K562 treated with DMSO at 1 percent for 24 hours (cell line): Measurements from ENCODE around the gene ART1. TPM values are rescaled to one million over a fixed set of nuclear protein-coding genes. Genes with fewer than 3 reads are reported as not detected.

ENCODE experiments used
- total RNA-seq: library from RNA; unstranded; fragments of 300-600 nt; gene quantifications from 2 replicates; pipeline ENCODE4 v1.2.3, GENCODE V29; 2022; ENCODE audit warnings: low read depth; ENCODE audit not compliant: insufficient read depth

Gene ART1, protein sequence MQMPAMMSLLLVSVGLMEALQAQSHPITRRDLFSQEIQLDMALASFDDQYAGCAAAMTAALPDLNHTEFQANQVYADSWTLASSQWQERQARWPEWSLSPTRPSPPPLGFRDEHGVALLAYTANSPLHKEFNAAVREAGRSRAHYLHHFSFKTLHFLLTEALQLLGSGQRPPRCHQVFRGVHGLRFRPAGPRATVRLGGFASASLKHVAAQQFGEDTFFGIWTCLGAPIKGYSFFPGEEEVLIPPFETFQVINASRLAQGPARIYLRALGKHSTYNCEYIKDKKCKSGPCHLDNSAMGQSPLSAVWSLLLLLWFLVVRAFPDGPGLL
- not detected in 2 replicates for total RNA-seq

DNA sequence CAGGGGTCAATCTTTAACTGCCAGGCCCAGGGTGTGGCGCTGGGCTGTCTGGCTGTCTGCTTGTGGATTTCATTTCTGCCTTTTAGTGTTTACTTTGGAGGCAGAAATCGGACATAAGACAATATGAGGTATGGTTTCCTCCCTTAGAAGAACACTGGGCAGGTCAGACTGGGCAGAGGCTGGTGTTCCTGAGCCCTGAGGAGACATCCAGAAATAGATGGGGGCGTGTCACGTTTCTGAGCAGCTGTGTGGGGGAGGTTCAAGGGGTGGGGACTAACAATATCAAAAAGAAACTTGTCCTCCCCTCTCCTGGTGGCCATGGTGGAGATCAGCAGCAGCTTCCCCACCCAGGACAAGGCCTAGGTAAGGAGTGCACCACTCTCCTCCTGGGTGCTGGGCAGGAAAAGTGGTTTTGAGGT is at the start of gene ART1:
ART1 (plus strand) TSS at position 312 of the 419 bp plus-strand sequence. CDS start 14,086 bp downstream, outside the sequence.

DNA sequence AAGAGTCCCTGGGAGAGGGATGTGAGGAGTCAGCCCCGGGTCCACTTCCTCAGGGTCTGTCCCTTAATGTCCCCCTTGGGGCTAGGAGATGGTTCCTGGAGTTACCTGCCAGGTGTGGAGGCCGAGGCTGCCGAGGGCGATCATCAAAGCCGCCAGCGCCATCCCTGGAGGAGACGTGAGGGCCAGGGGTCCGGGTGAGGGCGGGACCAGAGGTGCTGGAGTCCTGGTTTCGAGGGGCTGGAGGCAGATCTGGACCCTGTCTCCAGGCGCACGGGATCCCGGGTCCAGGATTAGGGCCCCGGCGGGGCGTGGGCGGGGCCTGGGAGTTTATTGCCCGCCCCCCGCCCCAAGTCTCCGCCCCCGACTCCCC is 3.2 kb upstream of the ART1 start, which contains the start of gene ART5:
ART5 (minus strand) TSS at position 292 of the 370 bp plus-strand sequence; CDS start at position 162, 130 bp downstream.

DNA sequence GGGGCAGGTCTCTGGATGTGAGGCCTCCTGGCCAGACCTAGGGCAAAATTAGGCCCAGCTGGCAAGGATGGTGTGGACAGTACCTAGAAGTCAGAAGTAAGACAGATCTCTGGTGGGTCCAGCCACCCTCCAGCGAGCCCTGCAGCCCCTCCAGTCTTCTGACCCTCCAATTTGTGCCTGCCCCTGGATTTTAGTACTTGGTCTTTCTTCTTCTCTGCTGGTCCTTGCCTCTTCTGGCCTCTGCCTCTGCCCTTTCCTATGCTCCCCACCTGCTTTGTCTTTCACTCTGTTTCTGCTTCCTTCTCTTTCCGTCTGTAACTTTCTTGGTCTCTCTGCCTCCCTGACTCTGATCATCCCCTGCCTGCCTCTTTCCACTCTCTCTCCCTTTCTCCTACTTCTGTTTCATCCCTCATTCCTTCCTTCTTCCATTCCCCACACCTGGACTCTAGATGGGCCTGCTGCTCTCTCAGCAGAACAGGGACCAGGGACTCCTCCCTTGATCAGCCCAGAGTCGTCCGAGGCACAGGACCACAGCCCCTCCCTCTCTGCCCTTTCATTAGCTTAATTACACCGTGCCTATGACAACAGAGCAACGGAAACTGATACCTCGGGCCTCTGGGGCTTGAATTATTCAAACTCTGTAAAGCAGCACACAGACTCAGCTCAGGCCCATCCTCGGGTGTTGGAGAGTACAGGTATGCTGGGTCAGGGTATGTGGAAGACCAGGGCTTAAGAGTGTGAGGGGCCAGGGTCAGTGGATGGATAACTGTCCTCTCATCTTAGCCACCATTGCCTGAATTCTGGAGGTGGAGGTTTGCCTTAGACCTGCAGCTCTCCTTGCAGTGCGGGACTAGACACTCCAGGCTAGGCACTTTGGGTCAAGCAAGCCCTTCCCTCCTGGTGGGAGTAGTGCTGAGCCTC is 26.7 kb downstream of the ART1 start, which contains the start of gene CHRNA10:
CHRNA10 (minus strand) TSS at position 51 of the 921 bp plus-strand sequence. CDS start 72 bp downstream, outside the sequence.

Other genes starting within 250 kb of the ART1 start
- gene ART5, start 3.1 kb upstream of the ART1 start, total RNA-seq = 0.72 and 1.3 TPM in 2 replicates
- 1.9 and 2.2 TPM in 2 replicates for gene CHRNA10, start 26.3 kb downstream of the ART1 start, total RNA-seq
- 73.2 and 85.3 TPM in 2 replicates for gene NUP98, start 152.4 kb downstream of the ART1 start, total RNA-seq
- gene PGAP2, start 163.4 kb downstream of the ART1 start, total RNA-seq = 31.5 and 37.0 TPM in 2 replicates
- 211 and 231 TPM in 2 replicates for gene RHOG, start 195.8 kb downstream of the ART1 start, total RNA-seq
- 51.0 and 51.5 TPM in 2 replicates for gene STIM1, start 210.5 kb downstream of the ART1 start, total RNA-seq